Superior temporal gyrus (tissue), 1 donor: ENCODE data around the gene DUOXA1.
A peak's percentile ranks its signal among the peaks of the same experiment; 100 is the strongest.

Experiments used
- DNase-seq: peaks from one replicate; pipeline ENCODE4 v3.0.0-alpha.2; 2016; ENCODE audit errors: extremely low spot score

DUOXA1 gene

DNA sequence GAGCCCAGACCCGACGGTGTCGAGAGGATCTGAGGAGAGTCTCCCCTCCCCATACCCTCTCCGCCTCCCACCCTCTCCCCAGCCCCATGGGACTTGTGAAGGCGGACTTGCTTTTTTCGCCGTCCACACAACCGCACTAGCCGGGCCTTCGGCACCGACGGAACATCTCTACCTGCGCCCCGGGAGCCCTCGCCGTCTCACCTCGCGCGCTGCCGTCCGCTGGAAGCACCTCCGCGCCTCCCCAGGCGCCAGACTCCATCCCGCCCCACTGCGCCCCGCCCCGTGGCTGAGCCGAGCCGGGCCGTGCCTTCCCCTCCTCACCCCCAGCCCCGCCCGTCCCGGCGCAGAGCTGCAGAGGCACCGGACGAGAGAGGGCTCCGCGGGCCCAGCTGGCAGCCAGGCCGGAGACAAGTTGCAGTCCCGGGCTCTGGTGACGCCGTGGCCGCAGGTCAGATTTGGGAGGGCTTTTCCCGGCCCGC lies at the start of gene DUOXA1, which contains the start of gene DUOX1:
DUOXA1 (minus strand) TSS at position 229 of the 479 bp plus-strand sequence. CDS start 6,865 bp downstream, outside the sequence.
DUOX1 (plus strand) TSS at position 344 of the 479 bp plus-strand sequence. CDS start 1,973 bp downstream, outside the sequence.
- DNase-seq, result no peak

- no peak for DNase-seq
Observed at GRCh38 chr15:45177285-45177684, 47.6 kb upstream of the DUOXA1 start.

DNA sequence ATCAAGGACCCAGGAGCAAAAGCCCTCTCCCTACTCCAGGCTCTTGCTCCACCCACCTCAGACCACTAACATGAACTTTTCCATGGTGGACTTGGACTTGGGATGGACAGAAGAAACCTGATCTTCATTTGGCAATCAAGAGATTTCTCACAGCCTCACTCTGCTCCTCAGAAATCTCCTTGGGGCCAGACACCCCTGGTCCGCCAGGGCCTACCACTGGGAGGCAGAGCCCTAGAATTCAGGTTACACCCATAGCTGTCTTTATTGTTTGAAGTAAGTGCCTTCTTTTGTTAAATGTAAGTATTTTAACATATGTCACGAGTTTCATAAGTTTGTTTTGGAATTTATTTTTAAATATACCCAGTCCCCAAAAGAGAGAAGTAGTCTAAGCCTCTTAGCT lies 44.9 kb upstream of the DUOXA1 start:
- DNase-seq, result no peak

- no peak for DNase-seq
Observed at GRCh38 chr15:45174069-45174468, 44.4 kb upstream of the DUOXA1 start.

GRCh38 chr15:45171912-45172311 lies 42.2 kb upstream of the DUOXA1 start:
- no peak for DNase-seq

DNA sequence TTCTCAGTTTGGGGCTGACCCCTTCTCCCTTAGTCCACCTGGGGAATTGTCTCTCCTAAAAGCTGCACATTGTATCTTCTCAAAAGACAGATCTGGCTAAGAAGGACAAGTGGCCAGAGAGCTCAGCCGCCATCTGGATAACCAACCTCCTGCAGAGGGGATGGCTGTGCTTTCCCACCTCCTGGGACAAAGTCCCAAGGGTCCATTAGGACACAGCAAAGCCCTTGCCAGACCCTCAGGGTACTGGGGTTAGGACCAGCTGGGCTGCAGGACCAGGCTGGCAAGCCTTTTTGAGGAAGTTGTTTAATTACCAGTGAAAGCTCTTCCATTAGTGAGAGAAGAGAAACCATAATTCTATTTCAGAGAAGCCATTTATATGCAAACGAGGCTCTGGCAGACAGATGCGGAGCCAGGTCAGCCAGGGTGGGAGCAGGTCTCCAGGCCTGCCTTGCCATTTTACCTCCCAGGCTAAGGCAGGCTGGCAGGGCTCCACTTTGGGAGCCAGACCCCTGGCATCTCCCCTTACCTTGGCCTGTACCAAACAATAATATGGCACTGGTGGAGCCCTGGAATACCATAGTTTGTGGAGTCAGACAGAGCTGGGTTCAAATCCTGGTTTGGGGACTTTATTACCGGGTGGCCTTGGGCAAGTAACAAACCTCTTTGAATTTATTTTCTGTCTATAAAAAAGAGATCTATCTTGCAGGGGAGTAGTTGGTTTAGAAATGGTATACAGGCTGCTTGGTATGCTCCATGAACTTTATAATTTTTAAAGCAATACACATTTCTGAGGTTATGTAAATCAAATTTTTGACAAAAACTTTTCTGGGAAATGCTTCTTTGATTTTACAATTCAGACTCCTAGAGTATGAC lies 40.2 kb upstream of the DUOXA1 start:
- no peak for DNase-seq

GRCh38 chr15:45168751-45169551 lies 39.3 kb upstream of the DUOXA1 start:
- DNase-seq, result no peak

GRCh38 chr15:45168286-45168685 lies 38.6 kb upstream of the DUOXA1 start:
- no peak for DNase-seq

DNA sequence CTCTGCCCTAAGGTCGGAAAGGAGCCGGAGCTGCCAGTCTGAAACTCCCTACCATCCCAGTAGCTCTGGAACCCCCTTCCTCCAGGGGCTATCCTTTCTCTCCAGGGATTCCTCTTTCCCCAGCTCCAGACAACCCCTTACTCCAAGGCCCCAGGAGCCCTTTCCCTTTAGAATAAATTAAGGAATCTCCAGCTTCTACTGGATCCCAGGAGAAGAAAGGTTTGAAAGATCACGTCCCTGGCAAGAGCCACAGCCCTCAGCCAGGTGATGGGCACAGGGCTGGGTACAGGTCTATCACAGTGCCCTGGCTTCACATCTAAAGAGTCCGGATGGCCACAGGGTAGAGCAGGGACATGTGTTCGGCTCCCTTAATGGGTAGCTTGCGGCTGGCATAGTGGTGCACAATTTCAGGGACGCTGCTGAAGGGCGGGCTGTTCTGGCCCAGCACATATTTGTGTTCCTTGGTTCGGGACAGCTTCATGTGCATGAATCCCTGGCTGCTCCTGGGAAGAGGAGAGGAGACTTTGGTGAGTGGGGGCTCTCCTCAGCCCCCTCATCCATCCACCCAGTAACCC lies 38.0 kb upstream of the DUOXA1 start:
- DNase-seq, result no peak

DNA sequence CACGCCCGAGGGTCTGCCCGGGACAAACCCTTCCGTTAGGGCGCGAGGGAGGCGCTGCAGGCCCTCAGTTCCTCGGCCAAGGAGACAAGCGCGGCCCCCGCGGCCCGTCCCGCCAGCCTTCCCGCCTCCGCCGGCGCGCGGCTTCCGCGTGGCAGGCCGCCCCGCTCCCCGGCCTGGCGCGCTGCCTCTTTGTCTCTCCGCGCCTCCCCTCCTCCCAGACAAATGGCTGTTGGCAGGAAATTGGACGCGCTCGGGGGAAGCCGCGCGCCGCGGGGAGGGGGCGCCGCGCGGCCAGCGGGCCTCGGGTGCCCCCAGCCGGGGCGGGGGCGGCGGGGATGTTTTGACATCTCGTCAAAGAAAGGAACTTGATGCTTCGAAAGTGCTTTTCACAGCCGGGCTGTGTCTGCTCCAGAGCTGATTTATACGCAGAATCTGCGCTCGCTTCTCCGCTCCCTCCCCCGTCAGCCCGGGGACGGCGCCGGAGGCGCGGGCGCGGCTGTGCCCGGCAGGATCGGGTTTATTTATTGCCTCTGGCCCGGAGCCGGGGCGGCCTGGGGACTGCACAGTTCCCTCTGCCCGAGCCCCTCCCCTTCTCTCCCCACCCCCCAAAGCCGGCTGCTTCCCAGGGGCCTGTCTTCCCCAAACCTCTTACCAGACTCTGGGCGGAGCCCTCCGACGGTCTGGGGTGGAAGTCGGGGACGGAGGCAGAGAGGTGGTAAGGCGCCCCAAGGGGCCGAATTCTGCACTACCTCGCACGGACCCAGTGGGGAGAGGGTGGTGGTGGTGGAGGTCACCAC lies 37.4 kb upstream of the DUOXA1 start:
- peak; percentile 87 for DNase-seq

GRCh38 chr15:45165536-45165935 lies 35.9 kb upstream of the DUOXA1 start:
- DNase-seq, result no peak

DNA sequence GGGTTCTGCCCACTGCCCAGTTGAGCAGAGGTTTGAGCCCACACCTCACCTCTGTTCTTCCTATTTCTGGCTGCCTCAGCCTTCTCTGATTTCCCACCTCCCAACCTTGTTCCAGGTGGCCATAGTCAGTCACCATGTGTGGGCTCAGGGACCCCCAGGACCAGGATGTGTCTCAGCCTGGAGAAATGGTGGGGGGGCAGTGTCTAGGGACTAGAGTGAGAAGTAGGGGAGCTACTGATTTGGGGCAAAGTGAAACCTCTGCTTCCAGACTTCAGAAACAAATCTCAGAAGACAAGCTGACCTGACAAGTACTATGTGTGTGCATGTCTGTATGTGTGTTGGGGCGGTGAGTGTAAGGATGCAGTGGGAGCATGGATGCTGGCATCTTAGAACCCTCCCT lies 35.2 kb upstream of the DUOXA1 start:
- DNase-seq, result no peak

DNA sequence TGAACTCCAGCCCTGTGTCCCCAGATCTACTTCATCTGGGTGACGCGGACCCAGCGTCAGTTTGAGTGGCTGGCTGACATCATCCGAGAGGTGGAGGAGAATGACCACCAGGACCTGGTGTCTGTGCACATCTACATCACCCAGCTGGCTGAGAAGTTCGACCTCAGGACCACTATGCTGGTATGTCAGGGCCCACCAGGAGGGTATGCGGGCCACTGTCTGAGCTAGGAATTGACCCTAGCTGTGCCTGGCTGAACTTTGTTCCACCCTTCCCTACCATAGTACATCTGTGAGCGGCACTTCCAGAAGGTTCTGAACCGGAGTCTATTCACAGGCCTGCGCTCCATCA lies 33.8 kb upstream of the DUOXA1 start:
- no peak for DNase-seq

DNA sequence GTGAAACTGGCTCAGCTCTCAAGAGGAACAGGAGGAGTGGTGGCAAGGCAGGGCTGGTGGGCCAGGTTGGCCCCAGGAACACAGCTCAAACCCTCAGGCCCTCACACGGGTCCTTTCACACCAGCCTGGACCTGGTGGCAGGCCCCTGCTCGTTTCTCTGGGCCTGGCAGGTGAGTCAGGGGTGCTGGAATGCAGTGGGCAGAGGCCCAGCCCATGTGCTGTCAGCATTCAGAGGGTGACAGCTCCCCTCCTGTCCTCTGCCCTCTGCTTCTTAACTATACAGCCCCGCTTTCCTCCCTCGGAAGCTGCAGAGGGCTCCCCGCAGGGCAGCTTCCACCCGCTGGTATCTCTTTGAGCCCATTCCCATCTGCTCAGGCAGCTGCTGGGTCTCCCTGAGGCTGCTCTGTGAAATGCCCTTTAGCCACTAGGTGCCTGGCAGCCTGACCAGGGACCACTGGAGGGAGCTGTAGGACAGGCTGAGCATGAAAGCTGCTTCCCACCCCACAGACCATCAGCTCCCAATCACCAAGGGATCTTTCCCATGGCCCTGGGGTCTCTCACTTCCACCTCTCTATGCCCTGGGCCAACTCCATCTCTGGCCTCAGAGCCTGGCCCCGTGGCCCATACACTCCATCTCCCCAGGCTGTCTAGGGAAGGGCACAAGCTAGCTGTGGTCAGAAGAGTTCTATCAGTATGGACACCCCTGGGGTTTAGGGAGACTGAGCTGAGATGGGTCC lies 33.3 kb upstream of the DUOXA1 start:
- peak; percentile 86 for DNase-seq

GRCh38 chr15:45161666-45162065 lies 32.0 kb upstream of the DUOXA1 start:
- no peak for DNase-seq

- DNase-seq, result peak; percentile 87
Observed at GRCh38 chr15:45157974-45158373, 28.3 kb upstream of the DUOXA1 start.

- DNase-seq, result peak; percentile 44
Observed at GRCh38 chr15:45156744-45157455, 27.2 kb upstream of the DUOXA1 start.

DNA sequence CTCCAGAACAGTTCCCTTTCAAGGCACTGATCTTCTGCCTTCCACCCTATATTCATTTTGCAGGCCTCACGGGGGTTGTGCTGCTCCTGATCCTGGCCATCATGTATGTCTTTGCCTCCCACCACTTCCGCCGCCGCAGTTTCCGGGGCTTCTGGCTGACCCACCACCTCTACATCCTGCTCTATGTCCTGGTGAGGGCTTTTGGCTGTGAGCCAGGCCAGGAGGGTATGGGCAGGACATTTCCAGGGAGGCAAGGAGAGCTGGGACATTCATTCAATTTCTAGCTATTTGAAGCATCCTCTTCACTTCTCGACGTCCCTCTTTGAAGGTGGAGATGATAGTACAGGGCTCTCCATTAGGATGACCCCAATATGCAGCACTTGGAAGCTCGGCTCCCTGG lies 26.1 kb upstream of the DUOXA1 start:
- DNase-seq, result no peak

DNA sequence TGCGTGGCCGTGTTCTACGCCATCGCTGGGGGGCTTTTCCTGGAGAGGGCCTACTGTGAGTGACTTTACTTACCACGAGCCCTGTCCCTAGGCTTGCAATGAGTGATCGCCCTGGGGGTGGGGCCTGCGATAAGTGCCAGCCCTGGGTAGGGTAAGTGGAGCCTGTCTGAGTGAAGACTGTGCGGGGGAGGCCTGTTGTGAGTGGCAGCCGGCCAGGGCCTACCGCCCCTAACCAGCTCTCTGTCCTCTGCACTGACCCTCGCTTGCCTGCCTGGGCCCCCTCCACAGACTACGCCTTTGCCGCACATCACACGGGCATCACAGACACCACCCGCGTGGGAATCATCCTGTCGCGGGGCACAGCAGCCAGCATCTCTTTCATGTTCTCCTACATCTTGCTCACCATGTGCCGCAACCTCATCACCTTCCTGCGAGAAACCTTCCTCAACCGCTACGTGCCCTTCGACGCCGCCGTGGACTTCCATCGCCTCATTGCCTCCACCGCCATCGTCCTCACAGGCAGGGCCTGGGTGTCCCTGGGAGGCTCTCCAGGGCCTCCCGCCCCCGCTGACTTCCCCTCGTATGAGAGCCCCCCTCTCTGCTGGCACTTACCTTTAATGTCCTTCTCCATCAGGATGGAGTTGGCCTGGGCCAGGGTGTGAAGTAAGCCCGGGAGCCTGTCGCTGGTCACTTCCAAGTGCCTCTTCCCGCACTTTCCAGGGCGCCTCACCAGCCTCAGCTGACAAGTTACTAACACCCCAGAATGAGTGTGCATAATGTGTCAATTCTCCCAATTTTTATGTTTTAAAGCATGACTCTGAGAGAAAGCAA lies 22.5 kb upstream of the DUOXA1 start:
- no peak for DNase-seq
